Erythroblast (primary cell): ENCODE data around the gene KCNK18.

ENCODE experiments used
- DNase-seq, 2 experiments: peaks; one replicate each; lab custom pipeline; 2025; lab: John Stamatoyannopoulos, UW
- GATA1 ChIP-seq: IDR thresholded peaks from 2 replicates; pipeline ENCODE4 v1.6.1; 2011; ENCODE audit warnings: low read depth, mild to moderate bottlenecking, control low read depth, low read length, moderate library complexity
- POLR2A ChIP-seq: IDR thresholded peaks from 2 replicates; pipeline ENCODE4 v1.6.1; 2011; ENCODE audit warnings: mild to moderate bottlenecking, low read length

The KCNK18 gene

DNA sequence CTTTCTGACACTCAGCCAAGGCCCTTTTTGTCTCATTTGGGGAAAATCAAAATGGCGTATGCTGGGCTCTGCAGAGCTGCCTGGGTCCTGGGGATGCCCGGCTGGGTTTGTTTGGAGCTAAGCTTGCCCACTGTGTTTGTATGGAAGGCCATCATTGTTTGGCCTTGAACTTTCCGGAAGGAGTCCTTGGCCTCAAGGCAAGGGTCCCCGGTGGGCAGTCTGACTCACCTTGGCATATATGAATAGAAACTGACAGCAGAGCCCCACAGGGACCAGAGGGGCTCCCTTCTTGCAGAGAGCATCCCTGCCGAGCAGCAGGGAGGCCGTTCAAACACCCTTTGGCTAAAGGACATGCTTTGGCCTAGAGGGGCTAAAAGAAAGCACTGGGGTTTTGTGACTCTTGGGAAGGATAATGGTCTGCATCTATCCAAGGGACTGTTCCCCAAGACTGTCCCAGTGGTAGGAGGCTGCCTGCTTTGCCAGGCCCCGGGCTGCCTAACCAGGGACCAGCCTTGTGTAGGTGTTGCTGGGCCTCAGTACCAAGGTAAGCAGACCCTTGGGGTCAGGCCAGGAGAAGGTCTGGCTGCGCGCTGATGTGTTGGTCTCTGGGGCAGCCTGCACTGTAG lies 58.7 kb downstream of the KCNK18 start:
- TF ChIP-seq POLR2A (no peak), GATA1 (no peak)
- no peak for DNase-seq

DNA sequence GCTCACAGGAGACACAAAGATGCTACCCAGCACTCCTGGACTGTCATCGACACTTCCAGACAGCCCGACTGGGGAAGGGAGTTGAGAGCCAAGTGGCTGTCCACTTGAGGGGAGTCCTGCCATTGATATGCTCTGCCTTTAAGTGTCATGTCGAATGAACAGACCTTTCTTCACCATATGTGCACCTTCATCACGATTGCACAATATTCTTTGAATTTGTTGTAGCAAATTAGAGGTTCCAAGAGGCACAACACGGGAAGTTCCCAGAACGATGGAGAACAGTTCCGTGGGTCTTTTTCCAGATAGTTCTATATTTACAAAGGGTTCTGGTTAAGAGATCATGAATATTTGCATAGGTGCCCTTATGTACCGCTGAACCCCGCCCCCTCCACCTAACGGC lies 59.6 kb downstream of the KCNK18 start:
- no peak for DNase-seq
- no peak for TF ChIP-seq GATA1
- no peak for TF ChIP-seq POLR2A

DNA sequence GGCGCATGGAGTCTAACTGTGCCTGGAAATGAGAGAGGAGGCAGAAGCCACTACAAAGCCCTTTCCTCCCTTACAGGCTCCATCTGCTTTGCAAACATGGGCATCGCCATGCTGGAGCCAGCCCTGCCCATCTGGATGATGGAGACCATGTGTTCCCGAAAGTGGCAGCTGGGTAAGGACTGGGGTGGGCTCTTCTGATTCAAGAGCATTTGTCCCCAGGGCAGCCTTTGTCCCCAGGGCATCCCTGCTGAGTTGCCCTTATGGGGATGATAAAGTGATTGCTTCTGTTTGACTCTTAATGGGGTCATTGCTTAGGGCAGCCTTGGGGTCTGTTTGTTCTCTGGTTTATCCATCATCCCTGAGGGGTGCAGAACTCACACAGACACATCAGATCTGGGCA lies 60.4 kb downstream of the KCNK18 start:
- TF ChIP-seq GATA1: no peak
- TF ChIP-seq POLR2A: no peak
- no peak for DNase-seq

DNA sequence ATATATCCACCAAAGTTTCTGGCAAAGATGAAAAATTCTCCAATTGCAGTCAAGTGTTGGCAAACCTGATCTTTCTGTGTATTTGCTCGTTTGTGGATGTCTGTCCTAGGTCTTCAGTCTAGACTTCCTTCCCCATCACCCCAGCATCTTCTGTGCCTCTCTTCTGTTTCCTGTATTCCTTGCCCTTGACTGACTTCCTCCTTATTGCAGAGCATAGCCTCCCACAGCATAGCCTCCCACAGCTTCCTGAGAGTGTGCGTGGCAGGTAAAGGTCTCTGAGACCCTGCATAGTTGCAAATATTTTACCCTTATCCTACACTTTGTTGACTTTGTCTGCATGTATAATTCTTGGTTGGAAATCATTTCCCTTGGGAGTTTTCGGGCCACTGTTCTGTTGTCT lies 62.0 kb downstream of the KCNK18 start:
- DNase-seq: no peak
- no peak for TF ChIP-seq GATA1
- no peak for TF ChIP-seq POLR2A
